GM23248 (cell line): ENCODE data around the gene FARS2.

ENCODE experiments used
- EZH2 ChIP-seq: fragments of 200-600 bp; sonication (generic); IDR thresholded peaks from 2 replicates; pipeline ENCODE4 v1.6.1; 2018; ENCODE audit warnings: antibody characterized with exemption, mild to moderate bottlenecking; ENCODE audit not compliant: insufficient read depth, poor library complexity, severe bottlenecking
- EZH2phosphoT487 ChIP-seq: fragments of 200-600 bp; sonication (generic); IDR thresholded peaks from 2 replicates; pipeline ENCODE4 v1.6.1; 2018; ENCODE audit warnings: antibody characterized with exemption, moderate library complexity, mild to moderate bottlenecking, low read depth; ENCODE audit not compliant: insufficient read depth

GRCh38 chr6:5315881-5316280 is 54.6 kb downstream of the FARS2 start:
- TF ChIP-seq EZH2phosphoT487 = no peak
- no peak for TF ChIP-seq EZH2
